C4-2B (cell line): Measurements from ENCODE around the gene PRRT3.

Experiments
- H3K27ac ChIP-seq: fragments of 450-650 bp; 2 replicates; pipeline ENCODE4 v1.5.1; 2017
- ZFX ChIP-seq: fragments of 450-650 bp; IDR thresholded peaks from 2 replicates; pipeline ENCODE4 v1.6.1; 2017
- TF ChIP-seq, protein P1 (sequence below): fragments of 450-650 bp; conservative IDR thresholded peaks from 2 replicates; pipeline ENCODE4 v1.5.1; 2017; ENCODE audit warnings: mild to moderate bottlenecking

Gene PRRT3

DNA sequence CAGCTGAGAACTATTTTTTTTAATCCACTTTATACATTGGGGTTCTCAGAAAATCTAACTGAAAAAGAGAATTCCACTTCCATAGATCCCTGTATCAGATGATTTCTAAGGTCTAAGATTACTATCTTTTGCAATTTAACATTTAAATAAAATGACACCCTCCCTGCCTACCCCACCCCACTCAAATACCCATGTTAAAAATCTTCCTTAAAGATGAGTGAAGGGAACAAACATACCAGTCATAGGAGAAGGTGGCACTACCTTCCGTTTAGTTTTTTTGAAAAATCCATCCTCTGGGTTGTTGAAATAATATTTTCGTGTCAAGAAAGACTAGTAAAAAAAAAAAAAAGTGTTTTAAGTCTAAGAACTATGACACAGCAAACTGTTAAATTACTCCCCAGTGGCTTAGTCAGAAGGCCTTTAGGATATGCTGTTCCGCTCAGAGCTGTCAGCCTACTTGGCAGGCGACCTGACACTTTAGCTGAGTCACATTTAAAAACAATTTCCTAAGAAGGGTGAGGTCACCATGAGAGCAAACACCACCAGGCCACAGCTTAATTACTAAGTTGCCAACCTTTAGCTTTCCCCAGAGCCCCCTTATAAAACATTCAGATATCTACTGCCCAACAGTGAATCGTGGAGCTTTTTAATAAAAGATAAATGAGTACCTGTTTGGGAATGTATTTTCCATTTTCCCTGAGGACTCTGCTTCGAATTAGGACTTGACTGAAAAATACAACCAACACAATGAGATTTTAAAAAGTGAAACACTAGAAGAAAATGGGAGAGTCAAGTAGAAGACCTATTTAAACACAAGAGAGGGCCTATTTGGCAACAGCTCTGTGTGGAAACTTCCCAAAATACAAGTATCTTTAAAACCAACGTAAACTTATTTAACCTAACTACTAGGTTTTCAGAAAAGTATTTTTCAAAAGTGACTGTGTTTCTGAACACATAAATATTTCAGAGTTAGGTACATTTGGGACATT, 24.8 kb upstream of the PRRT3 start:
- TF ChIP-seq, protein P1, sequence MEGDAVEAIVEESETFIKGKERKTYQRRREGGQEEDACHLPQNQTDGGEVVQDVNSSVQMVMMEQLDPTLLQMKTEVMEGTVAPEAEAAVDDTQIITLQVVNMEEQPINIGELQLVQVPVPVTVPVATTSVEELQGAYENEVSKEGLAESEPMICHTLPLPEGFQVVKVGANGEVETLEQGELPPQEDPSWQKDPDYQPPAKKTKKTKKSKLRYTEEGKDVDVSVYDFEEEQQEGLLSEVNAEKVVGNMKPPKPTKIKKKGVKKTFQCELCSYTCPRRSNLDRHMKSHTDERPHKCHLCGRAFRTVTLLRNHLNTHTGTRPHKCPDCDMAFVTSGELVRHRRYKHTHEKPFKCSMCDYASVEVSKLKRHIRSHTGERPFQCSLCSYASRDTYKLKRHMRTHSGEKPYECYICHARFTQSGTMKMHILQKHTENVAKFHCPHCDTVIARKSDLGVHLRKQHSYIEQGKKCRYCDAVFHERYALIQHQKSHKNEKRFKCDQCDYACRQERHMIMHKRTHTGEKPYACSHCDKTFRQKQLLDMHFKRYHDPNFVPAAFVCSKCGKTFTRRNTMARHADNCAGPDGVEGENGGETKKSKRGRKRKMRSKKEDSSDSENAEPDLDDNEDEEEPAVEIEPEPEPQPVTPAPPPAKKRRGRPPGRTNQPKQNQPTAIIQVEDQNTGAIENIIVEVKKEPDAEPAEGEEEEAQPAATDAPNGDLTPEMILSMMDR: no peak
- TF ChIP-seq ZFX: no peak
- H3K27ac ChIP-seq: peak overlapping the region; percentile 78

DNA sequence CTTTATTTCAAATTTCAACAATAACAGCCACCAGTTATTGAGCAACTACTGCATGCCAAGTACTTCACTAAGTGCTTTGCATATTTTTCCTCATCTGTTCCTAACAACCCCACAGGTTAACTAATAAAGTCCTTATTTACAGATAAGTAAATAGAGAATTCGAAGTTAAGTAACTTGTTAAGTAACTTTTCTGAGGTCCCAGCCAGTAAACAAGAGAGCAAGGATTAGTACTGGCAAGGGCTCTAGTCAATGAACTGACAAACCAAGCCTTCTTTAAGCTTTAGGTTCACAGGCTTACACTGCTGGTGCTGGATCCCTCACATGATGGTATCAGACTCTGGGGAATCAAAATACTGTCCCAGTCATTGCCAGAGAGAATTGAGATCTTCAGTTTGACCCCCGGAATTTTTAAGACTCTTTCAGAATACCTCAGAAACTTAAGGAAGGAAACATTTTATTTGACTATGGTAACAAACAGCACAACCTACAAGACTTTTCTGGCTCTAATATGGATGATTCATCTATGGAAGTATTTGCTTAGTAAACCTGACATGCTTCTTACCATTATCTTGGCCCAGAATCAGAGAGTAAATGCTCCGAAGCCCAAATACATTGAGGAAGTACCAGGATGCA, 17.9 kb upstream of the PRRT3 start:
- TF ChIP-seq, protein P1: no peak
- no peak for TF ChIP-seq ZFX

DNA sequence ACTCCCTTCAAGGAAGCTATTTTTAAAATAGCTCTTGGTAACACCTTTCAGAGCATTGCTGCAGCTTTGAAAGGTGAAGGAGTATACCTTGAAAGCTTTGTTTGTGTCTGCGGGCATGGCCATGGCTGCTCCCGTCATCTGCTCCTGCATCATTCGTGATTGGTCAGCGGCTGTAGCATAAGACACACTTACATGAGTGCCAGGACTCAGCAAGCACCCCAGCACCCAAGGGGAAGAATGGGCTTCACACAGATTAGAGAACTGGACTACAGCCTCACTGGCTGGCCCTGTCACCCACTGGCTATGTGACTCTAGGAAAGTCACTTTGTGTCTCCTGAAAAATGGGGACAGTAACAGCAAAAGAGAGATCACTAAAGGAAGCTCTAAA, 17.4 kb upstream of the PRRT3 start:
- TF ChIP-seq, protein P1: no peak
- TF ChIP-seq ZFX: no peak
- H3K27ac ChIP-seq: peak overlapping the region; percentile 98

More for the DNA sequence above, 17.9 kb upstream of the PRRT3 start:
- peak overlapping the region; percentile 98 for H3K27ac ChIP-seq

DNA sequence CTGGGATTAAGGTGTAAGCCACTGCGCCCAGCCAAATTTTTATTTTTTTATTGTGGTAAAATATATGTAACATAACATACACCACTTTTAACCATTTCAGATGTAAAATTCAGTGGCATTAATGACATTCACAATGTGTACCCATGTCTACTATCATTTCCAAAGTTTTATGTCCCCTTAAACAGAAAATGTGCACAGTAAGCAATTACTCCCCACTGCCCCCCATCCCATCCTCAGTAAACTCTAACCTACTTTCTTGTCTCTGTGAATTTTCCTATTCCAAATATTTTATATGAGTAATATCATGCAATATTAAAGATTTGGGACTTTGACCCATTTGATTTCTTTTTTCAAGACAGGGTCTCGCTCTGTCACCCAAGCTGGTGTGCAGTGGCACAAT, 14.6 kb upstream of the PRRT3 start:
- H3K27ac ChIP-seq: no peak overlapping the region
- TF ChIP-seq ZFX: no peak
- TF ChIP-seq, protein P1: no peak

DNA sequence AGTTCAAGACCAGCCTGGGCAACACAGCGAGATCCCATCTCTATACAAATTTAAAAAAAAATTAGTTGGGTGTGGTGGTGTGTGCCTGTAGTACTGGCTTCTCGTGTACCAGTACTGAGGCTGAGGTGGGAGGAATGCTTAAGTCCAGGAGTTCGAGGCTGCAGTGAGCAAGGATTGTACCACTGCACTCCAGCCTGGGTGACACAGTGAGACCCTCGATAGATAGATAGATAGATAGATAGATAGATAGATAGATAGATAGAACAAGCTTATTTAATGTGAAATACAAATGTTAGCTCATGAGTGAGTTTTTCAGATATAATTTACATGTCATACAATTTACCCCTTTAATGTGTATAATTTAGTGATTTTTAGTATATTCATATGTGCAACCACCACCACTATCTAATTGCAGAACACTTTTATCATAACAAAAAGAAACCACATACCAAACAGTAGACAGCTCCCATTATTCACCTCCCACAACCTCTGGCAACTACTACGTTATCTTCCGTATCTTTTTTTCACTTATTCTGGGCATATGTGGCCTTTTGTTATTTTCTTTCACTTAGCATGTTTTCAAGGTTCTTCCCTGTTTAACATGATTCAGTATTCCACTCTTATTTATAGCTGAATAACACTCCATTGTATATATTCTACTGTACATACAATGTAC, 13.1 kb upstream of the PRRT3 start:
- TF ChIP-seq ZFX: no peak
- TF ChIP-seq, protein P1: no peak

DNA sequence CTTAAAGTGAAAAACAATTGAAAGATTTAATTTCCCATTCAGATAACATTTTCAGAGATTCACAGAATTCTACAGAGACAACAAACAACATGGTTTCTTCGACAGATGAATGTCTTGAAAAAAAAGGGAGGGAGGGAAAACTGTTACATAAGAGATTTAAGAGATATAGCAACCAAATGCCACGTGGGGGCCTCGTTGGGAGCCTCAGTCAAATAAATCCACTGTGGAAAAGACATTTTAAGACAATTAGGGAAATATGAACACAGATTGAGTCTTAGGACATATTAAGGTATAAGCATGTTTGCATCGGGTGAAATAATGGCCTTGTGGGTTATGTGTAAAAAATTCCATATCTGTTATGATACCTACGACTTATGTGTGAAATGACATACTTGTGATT, 5.0 kb upstream of the PRRT3 start:
- TF ChIP-seq, protein P1: no peak
- TF ChIP-seq ZFX: no peak
- no peak overlapping the region for H3K27ac ChIP-seq

More for the DNA sequence above, 13.1 kb upstream of the PRRT3 start:
- H3K27ac ChIP-seq: no peak overlapping the region
